ENCODE measurements around the gene UGT1A3.
"Not testable (repeated sequence)": the region's sequence is repeated elsewhere in the genome, so short reads cannot be mapped to it uniquely, and the experiment has no call there.

Gene UGT1A3

GRCh38 chr2:233728723-233729301 lies at the start of gene UGT1A3:
Gene UGT1A3, plus strand, starts transcription at chr2:233729042. Its CDS starts 85 bp downstream, at chr2:233729127.
- no peak for DNase-seq (ENCODE audit: low spot score)

- no peak for DNase-seq (ENCODE audit: low spot score)
Measured at GRCh38 chr2:233679196-233679595, 49.6 kb upstream of the UGT1A3 start.

- no peak for DNase-seq (ENCODE audit: low spot score)
Measured at GRCh38 chr2:233680361-233681045, 48.3 kb upstream of the UGT1A3 start.

GRCh38 chr2:233681521-233682099 lies 47.2 kb upstream of the UGT1A3 start, which contains the start of gene UGT1A7:
Gene UGT1A7, plus strand, starts transcription at chr2:233681901. Its CDS starts 37 bp downstream, at chr2:233681938.
- no peak for DNase-seq (ENCODE audit: low spot score)

- DNase-seq (ENCODE audit: low spot score) = no peak
Measured at GRCh38 chr2:233684640-233685039, 44.2 kb upstream of the UGT1A3 start.

GRCh38 chr2:233686928-233687327 lies 41.9 kb upstream of the UGT1A3 start:
- no peak for DNase-seq (ENCODE audit: low spot score)

- DNase-seq (ENCODE audit: low spot score) = no peak
Measured at GRCh38 chr2:233688341-233688740, 40.5 kb upstream of the UGT1A3 start.

- DNase-seq (ENCODE audit: low spot score) = no peak
Measured at GRCh38 chr2:233689031-233689430, 39.8 kb upstream of the UGT1A3 start.

GRCh38 chr2:233689501-233689900 lies 39.3 kb upstream of the UGT1A3 start:
- no peak for DNase-seq (ENCODE audit: low spot score)

GRCh38 chr2:233690444-233690843 lies 38.4 kb upstream of the UGT1A3 start:
- no peak for DNase-seq (ENCODE audit: low spot score)

GRCh38 chr2:233691443-233692433 lies 37.1 kb upstream of the UGT1A3 start:
- no peak for DNase-seq (ENCODE audit: low spot score)

- no peak for DNase-seq (ENCODE audit: low spot score)
Measured at GRCh38 chr2:233692648-233693047, 36.2 kb upstream of the UGT1A3 start, which contains the start of gene UGT1A6. Gene UGT1A6, plus strand, starts transcription at chr2:233692890. Its CDS starts 115 bp downstream, at chr2:233693005.

GRCh38 chr2:233693963-233694362 lies 34.9 kb upstream of the UGT1A3 start:
- DNase-seq (ENCODE audit: low spot score) = no peak

- DNase-seq (ENCODE audit: low spot score) = no peak
Measured at GRCh38 chr2:233698740-233699139, 30.1 kb upstream of the UGT1A3 start.

GRCh38 chr2:233699424-233700027 lies 29.3 kb upstream of the UGT1A3 start:
- DNase-seq (ENCODE audit: low spot score) = no peak

GRCh38 chr2:233700028-233700635 lies 28.7 kb upstream of the UGT1A3 start:
- no peak for DNase-seq (ENCODE audit: low spot score)

GRCh38 chr2:233700842-233701241 lies 28.0 kb upstream of the UGT1A3 start:
- not testable (repeated sequence) for DNase-seq (ENCODE audit: low spot score)

GRCh38 chr2:233702238-233702637 lies 26.6 kb upstream of the UGT1A3 start:
- DNase-seq (ENCODE audit: low spot score) = no peak

- DNase-seq (ENCODE audit: low spot score) = no peak
Measured at GRCh38 chr2:233705911-233706506, 22.8 kb upstream of the UGT1A3 start.

GRCh38 chr2:233706720-233707119 lies 22.1 kb upstream of the UGT1A3 start:
- DNase-seq (ENCODE audit: low spot score) = no peak
